IMR-90 (cell line): Measurements from ENCODE around the gene CLBA1. TPM values are rescaled to one million over a fixed set of nuclear protein-coding genes. Genes with fewer than 3 reads are reported as not detected.

Source experiments
- ATAC-seq: fragments of 200-7000 bp; cut with Tn5 transposase; 2 replicates; pipeline ENCODE4 v1.9.1; 2020; ENCODE audit warnings: low read depth, mild to moderate bottlenecking, moderate library complexity
- BruUV-seq: library from RNA; stranded (reverse); fragments of 400-500 nt; replicated peaks from 2 replicates; lab custom pipeline; 2021; lab: Mats Ljungman, UMichigan
- CTCF ChIA-PET: fragments of 300-600 bp; formaldehyde crosslinking; extraction: SDS; loops from one replicate; lab custom pipeline; 2021; ENCODE audit warnings: antibody characterized with exemption; lab: Yijun Ruan, JAX
- POLR2A ChIA-PET: fragments of 300-600 bp; sonication (Branson Sonifier 250); formaldehyde crosslinking; loops from one replicate; lab custom pipeline; 2022; ENCODE audit warnings: antibody characterized with exemption; ENCODE audit not compliant: unreplicated experiment; lab: Charles Lee
- DNase-seq: peaks from one replicate; pipeline ENCODE4 v3.0.0; 2013
- H2AFZ ChIP-seq: replicated peaks from 2 replicates; pipeline ENCODE3; 2013; ENCODE audit warnings: low read length, mild to moderate bottlenecking; ENCODE audit not compliant: poor library complexity
- H2AK5ac ChIP-seq: 2 replicates; pipeline ENCODE4 v1.6.1; 2013; ENCODE audit warnings: low read depth, low read length, inconsistent platforms
- H2AK9ac ChIP-seq: replicated peaks from 2 replicates; pipeline ENCODE3; 2013; ENCODE audit warnings: mild to moderate bottlenecking, low read depth, low read length, moderate library complexity; ENCODE audit not compliant: poor library complexity
- H2BK120ac ChIP-seq: 2 replicates; pipeline ENCODE4 v1.6.1; 2013; ENCODE audit warnings: low read depth, low read length, inconsistent platforms
- H2BK15ac ChIP-seq: 3 replicates; pipeline ENCODE4 v1.6.1; 2013; ENCODE audit warnings: low read depth, low read length, inconsistent platforms
- H2BK20ac ChIP-seq: 2 replicates; pipeline ENCODE4 v1.6.1; 2013; ENCODE audit warnings: low read depth, mild to moderate bottlenecking, inconsistent platforms, low read length, moderate library complexity
- H2BK5ac ChIP-seq: 2 replicates; pipeline ENCODE4 v1.6.1; 2013; ENCODE audit warnings: mild to moderate bottlenecking, low read depth, low read length, inconsistent platforms; ENCODE audit not compliant: poor library complexity, severe bottlenecking
- H3K14ac ChIP-seq: replicated peaks from 2 replicates; pipeline ENCODE4 v1.6.1; 2013; ENCODE audit warnings: low read depth, low read length, inconsistent platforms
- H3K18ac ChIP-seq: 2 replicates; pipeline ENCODE4 v1.6.1; 2013; ENCODE audit warnings: low read depth, low read length, control low read depth
- H3K23ac ChIP-seq: 2 replicates; pipeline ENCODE4 v1.6.1; 2013; ENCODE audit warnings: low read depth, low read length, inconsistent platforms
- H3K27ac ChIP-seq: 2 replicates; pipeline ENCODE4 v1.5.1; 2013; ENCODE audit warnings: mild to moderate bottlenecking, control low read depth, low read length; ENCODE audit not compliant: insufficient read depth
- H3K27me3 ChIP-seq: 2 replicates; pipeline ENCODE4 v1.6.1; 2013; ENCODE audit warnings: low read length; ENCODE audit not compliant: control insufficient read depth, insufficient read depth
- H3K36me3 ChIP-seq: 2 replicates; pipeline ENCODE4 v1.6.1; 2013; ENCODE audit warnings: low read length, mixed read lengths; ENCODE audit not compliant: control insufficient read depth, insufficient read depth
- H3K4ac ChIP-seq: 2 replicates; pipeline ENCODE4 v1.6.1; 2013; ENCODE audit warnings: low read depth, low read length, inconsistent platforms
- H3K4me1 ChIP-seq: 2 replicates; pipeline ENCODE4 v1.6.1; 2013; ENCODE audit warnings: low read length, mixed read lengths; ENCODE audit not compliant: control insufficient read depth, insufficient read depth
- H3K4me2 ChIP-seq: 2 replicates; pipeline ENCODE4 v1.6.1; 2013; ENCODE audit warnings: low read depth, mild to moderate bottlenecking, control low read depth, low read length, moderate library complexity
- H3K4me3 ChIP-seq: 2 replicates; pipeline ENCODE4 v1.5.1; 2013; ENCODE audit warnings: low read depth, mild to moderate bottlenecking, control low read depth, low read length, moderate library complexity; ENCODE audit not compliant: insufficient read depth
- H3K56ac ChIP-seq: 2 replicates; pipeline ENCODE4 v1.6.1; 2013; ENCODE audit warnings: low read length, inconsistent platforms; ENCODE audit not compliant: insufficient read depth; ENCODE audit errors: extremely low read depth
- H3K79me1 ChIP-seq, 2 experiments: 2 replicates each; pipeline ENCODE4 v1.6.1; 2013; ENCODE audit warnings: low read length in 2 of 2, inconsistent platforms in 1 of 2, low read depth in 1 of 2
- H3K9ac ChIP-seq: 2 replicates; pipeline ENCODE4 v1.6.1; 2013; ENCODE audit warnings: low read depth, low read length, control low read depth
- H3K9me1 ChIP-seq: 2 replicates; pipeline ENCODE4 v1.6.1; 2013; ENCODE audit warnings: low read length, inconsistent platforms; ENCODE audit not compliant: insufficient read depth
- H3K9me3 ChIP-seq: 2 replicates; pipeline ENCODE4 v1.6.1; 2013; ENCODE audit warnings: low read length; ENCODE audit not compliant: control insufficient read depth, insufficient read depth
- H4K20me1 ChIP-seq: 2 replicates; pipeline ENCODE4 v1.6.1; 2013; ENCODE audit warnings: low read length, inconsistent platforms; ENCODE audit not compliant: insufficient read depth
- H4K5ac ChIP-seq: 2 replicates; pipeline ENCODE4 v1.6.1; 2013; ENCODE audit warnings: mild to moderate bottlenecking, low read depth, low read length, control low read depth
- H4K8ac ChIP-seq, 2 experiments: 2 replicates each; pipeline ENCODE4 v1.6.1; 2013; ENCODE audit warnings: low read depth in 2 of 2, low read length in 2 of 2, control low read depth in 1 of 2, inconsistent platforms in 1 of 2
- H4K91ac ChIP-seq: 2 replicates; pipeline ENCODE4 v1.6.1; 2013; ENCODE audit warnings: low read depth, low read length, inconsistent platforms; ENCODE audit not compliant: insufficient read depth
- CEBPB ChIP-seq: IDR thresholded peaks from 2 replicates; pipeline ENCODE4 v1.6.1; 2012; ENCODE audit warnings: low read depth, low read length, improper control_type of control experiment
- MAZ ChIP-seq: IDR thresholded peaks from 2 replicates; pipeline ENCODE4 v1.6.1; 2012; ENCODE audit warnings: low read depth, mild to moderate bottlenecking, low read length, improper control_type of control experiment, moderate library complexity, borderline replicate concordance
- RAD21 ChIP-seq: IDR thresholded peaks from 2 replicates; pipeline ENCODE4 v1.6.1; 2012; ENCODE audit warnings: low read length, improper control_type of control experiment
- WGBS, 2 experiments: methylation state at CpG; one replicate each; pipeline versions ENCODE4 v1.1.5 to v1.1.7; 2013; ENCODE audit warnings: missing lambda C conversion rate in 2 of 2; ENCODE audit not compliant: insufficient read length in 1 of 2; ENCODE audit errors: extremely low coverage in 2 of 2; 5-methylcytosine and 5-hydroxymethylcytosine counted together
- dilution Hi-C: fragments of 300-500 bp; cut with HindIII; formaldehyde crosslinking; loops from one replicate; pipeline ENCODE4 v1.14.3; 2018; ENCODE audit warnings: low sequenced_read_pairs; ENCODE audit not compliant: unreplicated experiment
- in situ Hi-C: fragments of 300-500 bp; cut with MboI; formaldehyde crosslinking; loops from 3 replicates; pipeline ENCODE4 v1.14.3; 2019; ENCODE audit warnings: low sequenced_read_pairs, inconsistent platforms, mixed read lengths
- intact Hi-C: fragments of 100-400 bp; cut with micrococcal nuclease; formaldehyde crosslinking; loops from 2 replicates; pipeline ENCODE4 v1.10.0; 2022
- polyA plus RNA-seq, 3 experiments: library from polyadenylated mRNA; depleted of rRNA; stranded (reverse); fragments of >200 nt; gene quantifications; 2 replicates each; pipeline ENCODE4 v1.2.3, GENCODE V29; 2012; ENCODE audit warnings: low replicate concordance in 1 of 3
- total RNA-seq: library from RNA; depleted of rRNA; stranded (reverse); fragments of >200 nt; gene quantifications from 2 replicates; pipeline ENCODE4 v1.2.3, GENCODE V29; 2012
- TF ChIP-seq, protein P1 (sequence below): fragments of 150-350 bp; IDR thresholded peaks from 2 replicates; pipeline ENCODE4 v1.6.1; 2017; ENCODE audit warnings: mild to moderate bottlenecking, antibody characterized with exemption, low read length, low read depth

CLBA1 gene
- total and polyA plus RNA-seq, 2 of the 4 experiments (the other 2 are of a cell fraction) = 2.7 to 6.2 TPM

DNA sequence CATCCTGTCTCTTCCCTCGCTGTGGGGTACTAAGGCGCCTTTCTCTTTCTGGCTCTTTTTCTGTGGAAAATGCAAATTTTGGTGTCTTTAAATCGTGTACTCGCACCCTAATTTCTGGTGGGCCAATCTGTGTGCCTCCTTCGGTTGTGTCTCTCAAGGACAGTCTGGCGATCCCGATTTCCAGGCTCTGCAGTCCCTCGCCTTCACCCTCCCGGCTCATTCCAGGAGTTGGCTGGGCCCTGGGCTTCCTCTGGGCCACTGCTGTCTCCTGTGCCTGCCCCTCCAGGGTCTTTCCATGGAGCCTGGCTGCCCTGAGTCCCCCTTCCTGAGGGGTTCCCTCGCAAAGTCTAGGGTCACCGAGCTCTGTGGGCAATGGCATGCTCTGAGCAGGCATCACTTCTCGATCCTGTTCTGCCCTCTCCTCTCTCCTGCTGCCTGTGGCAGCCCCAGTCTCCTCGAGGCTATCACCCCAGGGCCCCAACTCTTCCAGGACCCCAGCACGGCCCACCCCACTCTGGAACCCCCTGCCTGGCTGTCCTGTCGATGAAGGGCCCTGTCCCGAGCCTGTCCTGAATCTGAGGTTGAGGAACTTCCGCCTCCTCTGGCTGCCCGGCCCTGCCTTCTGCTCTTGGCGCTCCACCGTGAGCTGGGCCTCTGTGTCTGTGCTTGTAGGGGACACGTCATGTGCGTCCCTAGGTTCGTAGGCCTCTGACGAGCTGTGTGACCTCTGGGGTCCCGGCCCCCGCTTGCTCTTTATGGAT lies 31.5 kb upstream of the CLBA1 start:
- ATAC-seq = no peak
- Histone ChIP-seq H3K9me3 (no peaks in the 10 kb centered on the region), H2AK9ac (no peak overlapping the region), H3K56ac (no peak overlapping the region), H3K14ac (no peak overlapping the region), H3K23ac (no peak overlapping the region), H3K27me3 (no peaks in the 10 kb centered on the region; the same call in 1 of the 2 replicates), H2BK5ac (no peak overlapping the region), H3K79me1 (no peaks in the 10 kb centered on the region), H4K8ac (no peak overlapping the region), H3K9ac (no peak overlapping the region), H3K4me1 (no peaks in the 10 kb centered on the region), H3K4me2 (no peak overlapping the region), H4K5ac (no peak overlapping the region), H2BK20ac (no peak overlapping the region), H2BK120ac (no peak overlapping the region), H4K20me1 (no peaks in the 10 kb centered on the region), H3K4ac (no peak overlapping the region), H2BK15ac (no peak overlapping the region), H3K4me3 (no peak overlapping the region), H4K91ac (no peak overlapping the region), H2AK5ac (no peak overlapping the region), H3K9me1 (no peaks in the 10 kb centered on the region), H2AFZ (no peak overlapping the region), H3K36me3 (peaks cover 2% of the 10 kb centered on the region; the same call in 1 of the 2 replicates), H3K27ac (no peak overlapping the region), H3K18ac (no peak overlapping the region)
- WGBS, 2 experiments = 82% methylated on average over 14 of the region's 26 CpGs; no CpG with 5 or more reads in 1 of the 2 experiments
- dilution Hi-C loops = no loop called here
- ChIA-PET POLR2A (no interaction called here), CTCF (no interaction called here)
- in situ Hi-C loops = no loop called here
- no peak for TF ChIP-seq MAZ
- no peak for TF ChIP-seq CEBPB
- TF ChIP-seq RAD21 = no peak
- TF ChIP-seq, protein P1, sequence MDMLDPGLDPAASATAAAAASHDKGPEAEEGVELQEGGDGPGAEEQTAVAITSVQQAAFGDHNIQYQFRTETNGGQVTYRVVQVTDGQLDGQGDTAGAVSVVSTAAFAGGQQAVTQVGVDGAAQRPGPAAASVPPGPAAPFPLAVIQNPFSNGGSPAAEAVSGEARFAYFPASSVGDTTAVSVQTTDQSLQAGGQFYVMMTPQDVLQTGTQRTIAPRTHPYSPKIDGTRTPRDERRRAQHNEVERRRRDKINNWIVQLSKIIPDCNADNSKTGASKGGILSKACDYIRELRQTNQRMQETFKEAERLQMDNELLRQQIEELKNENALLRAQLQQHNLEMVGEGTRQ = no peak
- intact Hi-C loops = no loop called here
- BruUV-seq = no TSS peak
- DNase-seq = no peak
